Fibroblast of lung (primary cell): ENCODE measurements around the gene ABCA4. TPM values are rescaled to one million over a fixed set of nuclear protein-coding genes. Genes with fewer than 3 reads are reported as not detected.

Source experiments
- DNase-seq, 2 donors: peaks; one replicate each; pipeline versions ENCODE4 v3.0.0 to v3.0.0-alpha.2; 2010; ENCODE audit warnings: low read depth in 2 of 2
- H2AFZ ChIP-seq: 2 replicates; pipeline ENCODE4 v1.5.1; 2012; ENCODE audit warnings: low read length, control low read depth, inconsistent platforms
- H3K27ac ChIP-seq: 2 replicates; pipeline ENCODE4 v1.5.1; 2011; ENCODE audit warnings: low read length, control low read depth; ENCODE audit not compliant: insufficient read depth
- H3K27me3 ChIP-seq: 2 replicates; pipeline ENCODE4 v1.5.1; 2011; ENCODE audit warnings: mild to moderate bottlenecking, low read length; ENCODE audit not compliant: control insufficient read depth, insufficient read depth
- H3K36me3 ChIP-seq: 2 replicates; pipeline ENCODE4 v1.5.1; 2011; ENCODE audit warnings: low read length; ENCODE audit not compliant: control insufficient read depth, insufficient read depth
- H3K4me1 ChIP-seq: 2 replicates; pipeline ENCODE4 v1.5.1; 2011; ENCODE audit warnings: low read length; ENCODE audit not compliant: control insufficient read depth, insufficient read depth; ENCODE audit errors: extremely low read depth
- H3K4me2 ChIP-seq: 2 replicates; pipeline ENCODE4 v1.5.1; 2011; ENCODE audit warnings: low read length, control low read depth; ENCODE audit not compliant: insufficient read depth; ENCODE audit errors: extremely low read depth
- H3K4me3 ChIP-seq, 4 experiments: fragments of 200-600 bp in 1 of 4; sonication (generic) in 1 of 4; replicated peaks in 1 of 4; 2 replicates each; pipeline ENCODE4 v1.5.1; 2011 to 2016; ENCODE audit warnings: low read length in 4 of 4, low read depth in 3 of 4, mild to moderate bottlenecking in 3 of 4, control low read depth in 2 of 4, inconsistent platforms in 1 of 4, mixed read lengths in 1 of 4; ENCODE audit not compliant: insufficient read depth in 1 of 4; ENCODE audit errors: control extremely low read depth in 1 of 4
- H3K79me2 ChIP-seq: 2 replicates; pipeline ENCODE4 v1.5.1; 2012; ENCODE audit warnings: mild to moderate bottlenecking, low read length, inconsistent platforms; ENCODE audit not compliant: control insufficient read depth, insufficient read depth
- H3K9ac ChIP-seq: 2 replicates; pipeline ENCODE4 v1.5.1; 2011; ENCODE audit warnings: mild to moderate bottlenecking, low read length, control low read depth; ENCODE audit not compliant: insufficient read depth
- H3K9me3 ChIP-seq: 2 replicates; pipeline ENCODE4 v1.5.1; 2012; ENCODE audit warnings: low read depth, low read length; ENCODE audit not compliant: control insufficient read depth, insufficient read depth
- H4K20me1 ChIP-seq: 2 replicates; pipeline ENCODE4 v1.5.1; 2011; ENCODE audit warnings: low read length; ENCODE audit not compliant: control insufficient read depth, insufficient read depth; ENCODE audit errors: extremely low read depth
- CTCF ChIP-seq, 2 donors: IDR thresholded peaks in 1 of 2; conservative IDR thresholded peaks in 1 of 2; 1 replicate in 1 of 2; 2 replicates in 1 of 2; pipeline ENCODE4 v1.5.1; 2011 to 2012; ENCODE audit warnings: low read length in 2 of 2, control low read depth in 1 of 2, inconsistent platforms in 1 of 2, low read depth in 1 of 2, mild to moderate bottlenecking in 1 of 2
- EZH2 ChIP-seq: IDR thresholded peaks from 2 replicates; pipeline ENCODE4 v1.5.1; 2012; ENCODE audit warnings: low read length, control low read depth, mild to moderate bottlenecking; ENCODE audit errors: missing control alignments
- polyA plus RNA-seq, 2 donors: library from polyadenylated mRNA; depleted of rRNA in 1 of 2; stranded (reverse) in 1 of 2; unstranded in 1 of 2; fragments of >200 nt; gene quantifications; 2 replicates each; pipeline ENCODE4 v1.2.1, GENCODE V29; 2011 to 2012; ENCODE audit warnings: missing spikeins in 1 of 2
- total RNA-seq: library from RNA; depleted of rRNA; stranded (reverse); fragments of >200 nt; gene quantifications from 2 replicates; pipeline ENCODE4 v1.2.1, GENCODE V29; 2014

The ABCA4 gene
- total and polyA plus RNA-seq, 2 donors (not counting 1 experiment from before 2014, with no cell fraction given): 0.07 to 0.33 TPM

- Histone ChIP-seq H3K27me3 (peaks cover 5% of the 10 kb centered on the region), H3K4me1 (no peaks in the 10 kb centered on the region)
- no peak for TF ChIP-seq EZH2
- TF ChIP-seq CTCF (conservative IDR thresholded peaks at IDR 0.05 in 1 of 2, IDR thresholded peaks at IDR 0.05 in 1 of 2; ENCODE audit: low read depth in 1 of 2, low read length in 2 of 2): no peak
These were observed 468 bp upstream of the ABCA4 start for GRCh38 chr1:94121411-94121821.

GRCh38 chr1:94120570-94120901 lies 412 bp downstream of the ABCA4 start:
- no peaks in the 10 kb centered on the region for H3K79me2 ChIP-seq
- no peaks in the 10 kb centered on the region for H4K20me1 ChIP-seq
- H3K9ac ChIP-seq: no peak overlapping the region
- H3K4me2 ChIP-seq: no peak overlapping the region
- H3K4me3 ChIP-seq: no peak overlapping the region
- no peak for TF ChIP-seq EZH2
- TF ChIP-seq CTCF (conservative IDR thresholded peaks at IDR 0.05 in 1 of 2, IDR thresholded peaks at IDR 0.05 in 1 of 2; ENCODE audit: low read depth in 1 of 2, low read length in 2 of 2): no peak
- no peaks in the 10 kb centered on the region for H3K36me3 ChIP-seq
- no peak overlapping the region for H2AFZ ChIP-seq
- no peaks in the 10 kb centered on the region for H3K4me1 ChIP-seq
- DNase-seq: no peak
- H3K9me3 ChIP-seq: no peaks in the 10 kb centered on the region
- no peak overlapping the region for H3K27ac ChIP-seq
- peaks cover 7% of the 10 kb centered on the region for H3K27me3 ChIP-seq

More at GRCh38 chr1:94121411-94121821, 468 bp upstream of the ABCA4 start:
- Histone ChIP-seq H3K79me2 (no peaks in the 10 kb centered on the region), H3K36me3 (no peaks in the 10 kb centered on the region), H4K20me1 (no peaks in the 10 kb centered on the region), H3K27ac (no peak overlapping the region), H3K4me2 (no peak overlapping the region), H2AFZ (no peak overlapping the region), H3K9ac (no peak overlapping the region), H3K9me3 (no peaks in the 10 kb centered on the region), H3K4me3 (no peak overlapping the region)
- DNase-seq: no peak

GRCh38 chr1:94119796-94120569 lies 965 bp downstream of the ABCA4 start:
- no peak for DNase-seq
- Histone ChIP-seq H3K79me2 (no peaks in the 10 kb centered on the region), H3K9me3 (no peaks in the 10 kb centered on the region), H2AFZ (no peak overlapping the region), H3K4me1 (no peaks in the 10 kb centered on the region), H3K27me3 (peaks cover 7% of the 10 kb centered on the region), H3K9ac (no peak overlapping the region), H4K20me1 (no peaks in the 10 kb centered on the region), H3K4me2 (no peak overlapping the region), H3K27ac (no peak overlapping the region), H3K36me3 (no peaks in the 10 kb centered on the region), H3K4me3 (no peak overlapping the region)
- TF ChIP-seq EZH2 (no peak), CTCF (conservative IDR thresholded peaks at IDR 0.05 in 1 of 2, IDR thresholded peaks at IDR 0.05 in 1 of 2; ENCODE audit: low read depth in 1 of 2, low read length in 2 of 2) (no peak)
